ENCODE results near the gene KIF25.

- TF ChIP-seq POLR2A (IDR thresholded peaks at IDR 0.05), result no peak
- no peak for TF ChIP-seq CTCF (IDR thresholded peaks at IDR 0.05)
Observed at GRCh38 chr6:167952512-167952859, 45.0 kb upstream of the KIF25 start.

Data from uterus (tissue), 2 donors.